ENCODE results near the gene LGR6.

DNA sequence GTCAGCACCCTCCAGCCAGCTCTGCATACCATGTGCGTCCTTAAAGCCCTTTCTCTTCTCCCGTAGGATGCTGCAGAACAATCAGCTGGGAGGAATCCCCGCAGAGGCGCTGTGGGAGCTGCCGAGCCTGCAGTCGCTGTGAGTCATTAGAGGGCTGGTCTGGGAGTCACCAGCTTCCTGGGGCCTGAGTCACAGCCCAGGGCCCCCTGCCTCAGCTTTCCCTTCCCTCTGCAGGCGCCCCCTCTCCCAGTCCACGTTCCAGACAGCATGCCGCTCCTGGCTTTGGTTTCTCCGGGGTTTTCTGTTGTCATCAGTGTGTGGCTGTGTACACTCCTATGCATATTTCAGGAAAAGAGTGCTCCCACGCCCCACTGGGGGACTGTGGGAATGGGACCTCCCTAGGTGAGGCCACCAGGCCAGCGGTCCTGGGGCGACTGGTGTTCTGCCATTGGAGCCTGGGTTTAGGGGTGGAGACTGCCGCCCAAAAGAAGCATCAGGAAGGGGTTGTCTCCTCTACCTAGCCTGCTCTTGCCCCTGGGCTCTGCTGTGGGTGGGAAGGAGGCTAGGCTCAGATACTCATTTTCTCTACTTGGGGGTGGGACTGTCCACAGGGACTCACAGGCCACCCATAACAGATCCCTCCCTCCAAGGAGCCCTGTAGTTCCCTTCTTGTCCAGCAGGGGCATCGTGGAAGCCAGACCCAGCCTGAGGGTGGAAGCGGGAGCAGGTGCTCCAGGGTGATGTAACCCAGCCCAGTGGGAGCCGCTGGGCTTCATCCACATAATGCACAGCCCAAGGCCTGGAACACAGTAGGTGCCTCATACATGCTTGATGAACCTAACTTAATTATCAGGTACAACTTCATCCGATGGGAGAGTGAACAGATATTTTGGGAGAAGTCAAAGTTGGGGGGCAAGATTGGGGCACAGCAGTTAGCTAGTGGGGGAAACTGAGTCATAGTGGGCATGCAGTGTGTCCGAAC is 42.5 kb downstream of the LGR6 start:
- TF ChIP-seq, protein P1, sequence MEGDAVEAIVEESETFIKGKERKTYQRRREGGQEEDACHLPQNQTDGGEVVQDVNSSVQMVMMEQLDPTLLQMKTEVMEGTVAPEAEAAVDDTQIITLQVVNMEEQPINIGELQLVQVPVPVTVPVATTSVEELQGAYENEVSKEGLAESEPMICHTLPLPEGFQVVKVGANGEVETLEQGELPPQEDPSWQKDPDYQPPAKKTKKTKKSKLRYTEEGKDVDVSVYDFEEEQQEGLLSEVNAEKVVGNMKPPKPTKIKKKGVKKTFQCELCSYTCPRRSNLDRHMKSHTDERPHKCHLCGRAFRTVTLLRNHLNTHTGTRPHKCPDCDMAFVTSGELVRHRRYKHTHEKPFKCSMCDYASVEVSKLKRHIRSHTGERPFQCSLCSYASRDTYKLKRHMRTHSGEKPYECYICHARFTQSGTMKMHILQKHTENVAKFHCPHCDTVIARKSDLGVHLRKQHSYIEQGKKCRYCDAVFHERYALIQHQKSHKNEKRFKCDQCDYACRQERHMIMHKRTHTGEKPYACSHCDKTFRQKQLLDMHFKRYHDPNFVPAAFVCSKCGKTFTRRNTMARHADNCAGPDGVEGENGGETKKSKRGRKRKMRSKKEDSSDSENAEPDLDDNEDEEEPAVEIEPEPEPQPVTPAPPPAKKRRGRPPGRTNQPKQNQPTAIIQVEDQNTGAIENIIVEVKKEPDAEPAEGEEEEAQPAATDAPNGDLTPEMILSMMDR (IDR thresholded peaks at IDR 0.05; ENCODE audit: low read depth, low read length), result peak; percentile 76
- no peak for TF ChIP-seq EZH2phosphoT487 (IDR thresholded peaks at IDR 0.05; ENCODE audit: low read depth)
